Measurements from ENCODE around the gene MPO.
A peak's percentile ranks its signal among the peaks of the same experiment; 100 is the strongest.

DNA sequence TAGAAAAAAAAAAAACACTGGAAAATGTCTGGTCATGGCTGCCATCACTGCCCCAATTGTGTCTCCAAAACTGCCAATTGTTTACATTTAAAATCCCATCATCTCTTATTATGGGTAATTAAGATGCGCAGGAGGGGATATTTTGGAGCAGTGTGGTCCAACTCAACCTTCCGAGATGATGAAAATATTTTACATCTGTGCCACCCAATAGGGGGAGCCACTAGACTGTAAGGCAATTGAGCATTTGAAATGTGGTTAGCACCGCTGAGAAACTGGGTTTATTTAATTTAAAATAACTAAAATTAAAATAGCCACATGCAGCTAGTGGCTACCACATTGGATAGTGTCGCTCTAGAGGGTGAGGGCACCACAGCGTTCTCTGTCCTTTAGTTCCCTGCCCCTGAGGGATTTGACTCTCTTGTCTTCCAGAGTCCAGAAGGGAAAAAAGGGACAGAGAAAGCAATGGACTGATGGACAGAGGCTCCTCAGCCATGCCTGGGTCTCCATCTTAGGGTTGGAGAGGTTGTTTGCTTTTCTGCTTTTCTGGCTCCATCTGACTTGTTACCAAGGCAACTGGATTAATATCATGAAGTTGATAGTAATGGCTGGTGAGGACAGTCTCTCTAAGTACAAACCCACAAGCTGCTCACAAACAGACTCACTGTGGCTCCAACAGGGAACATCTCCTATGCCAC lies 3.5 kb downstream of the MPO start:
- TF ChIP-seq, protein P1, sequence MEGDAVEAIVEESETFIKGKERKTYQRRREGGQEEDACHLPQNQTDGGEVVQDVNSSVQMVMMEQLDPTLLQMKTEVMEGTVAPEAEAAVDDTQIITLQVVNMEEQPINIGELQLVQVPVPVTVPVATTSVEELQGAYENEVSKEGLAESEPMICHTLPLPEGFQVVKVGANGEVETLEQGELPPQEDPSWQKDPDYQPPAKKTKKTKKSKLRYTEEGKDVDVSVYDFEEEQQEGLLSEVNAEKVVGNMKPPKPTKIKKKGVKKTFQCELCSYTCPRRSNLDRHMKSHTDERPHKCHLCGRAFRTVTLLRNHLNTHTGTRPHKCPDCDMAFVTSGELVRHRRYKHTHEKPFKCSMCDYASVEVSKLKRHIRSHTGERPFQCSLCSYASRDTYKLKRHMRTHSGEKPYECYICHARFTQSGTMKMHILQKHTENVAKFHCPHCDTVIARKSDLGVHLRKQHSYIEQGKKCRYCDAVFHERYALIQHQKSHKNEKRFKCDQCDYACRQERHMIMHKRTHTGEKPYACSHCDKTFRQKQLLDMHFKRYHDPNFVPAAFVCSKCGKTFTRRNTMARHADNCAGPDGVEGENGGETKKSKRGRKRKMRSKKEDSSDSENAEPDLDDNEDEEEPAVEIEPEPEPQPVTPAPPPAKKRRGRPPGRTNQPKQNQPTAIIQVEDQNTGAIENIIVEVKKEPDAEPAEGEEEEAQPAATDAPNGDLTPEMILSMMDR (IDR thresholded peaks at IDR 0.05; ENCODE audit: poor library complexity) = peak; percentile 40
- TF ChIP-seq EZH2 (IDR thresholded peaks at IDR 0.05; ENCODE audit: borderline replicate concordance) = no peak
- TF ChIP-seq EZH2phosphoT487 (IDR thresholded peaks at IDR 0.05; ENCODE audit: low read depth, severe bottlenecking, unreplicated experiment) = no peak

All from hepatocyte (in vitro differentiated cells).